ENCODE data around the gene NHLRC4. TPM values are rescaled to one million over a fixed set of nuclear protein-coding genes. Genes with fewer than 3 reads are reported as not detected.

Gene NHLRC4
- total RNA-seq (2014; rRNA removed; shearing (Covaris generic); ENCODE audit: low replicate concordance), result 1.2 and 4.0 TPM in 2 replicates

DNA sequence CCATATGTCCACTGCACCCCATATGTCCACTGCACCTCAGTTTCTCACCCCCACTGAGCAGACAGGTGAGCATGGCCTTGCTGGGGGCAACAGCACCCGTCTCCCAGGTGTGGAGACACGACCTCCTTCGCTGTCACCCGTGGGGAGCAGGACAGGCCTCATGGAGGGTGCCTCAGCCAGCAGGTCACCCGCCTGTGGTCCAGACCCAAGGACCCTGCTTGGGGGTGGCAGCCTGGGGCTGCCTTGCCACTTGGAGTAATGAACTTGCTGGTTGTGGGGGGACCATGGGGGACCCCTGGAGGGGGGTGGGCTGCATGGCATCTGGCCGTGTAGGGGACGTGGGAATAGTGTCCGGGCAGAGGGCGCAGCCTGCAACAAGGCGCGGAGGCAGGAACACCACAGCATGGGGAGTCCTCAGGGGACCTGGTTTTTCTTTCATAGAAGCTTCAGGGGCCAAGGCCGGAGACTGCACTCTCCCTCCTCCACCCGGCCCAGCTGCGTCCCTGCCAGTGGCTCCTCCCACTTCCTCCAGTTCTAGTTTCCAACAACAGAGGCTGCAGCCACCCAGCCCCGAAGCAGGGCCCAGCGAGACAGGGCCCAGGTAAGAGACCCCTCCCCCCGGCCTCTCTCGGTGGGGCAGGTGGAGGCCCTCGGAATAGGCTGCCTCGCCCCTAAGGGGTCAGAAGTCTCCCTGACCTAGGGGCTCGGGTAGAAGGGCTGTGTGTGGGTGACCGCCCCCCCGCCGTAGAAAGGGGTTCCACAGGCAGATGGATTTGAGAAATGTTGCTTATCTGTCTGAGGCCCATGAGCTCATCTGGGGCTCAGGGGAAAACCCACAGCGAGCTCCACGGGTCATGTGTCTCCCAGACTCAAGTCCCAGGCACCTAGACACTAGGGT lies at the start of gene NHLRC4:
NHLRC4 (plus strand) TSS at position 531 of the 898 bp plus-strand sequence. CDS start 1,043 bp downstream, outside the sequence.
- no peak for DNase-seq (ENCODE audit: low read depth)
- in situ Hi-C loops (cut with HindIII; ENCODE audit: low pct_unique_long_range_greater_than_20kb, low sequenced_read_pairs), result no loop called here

DNA sequence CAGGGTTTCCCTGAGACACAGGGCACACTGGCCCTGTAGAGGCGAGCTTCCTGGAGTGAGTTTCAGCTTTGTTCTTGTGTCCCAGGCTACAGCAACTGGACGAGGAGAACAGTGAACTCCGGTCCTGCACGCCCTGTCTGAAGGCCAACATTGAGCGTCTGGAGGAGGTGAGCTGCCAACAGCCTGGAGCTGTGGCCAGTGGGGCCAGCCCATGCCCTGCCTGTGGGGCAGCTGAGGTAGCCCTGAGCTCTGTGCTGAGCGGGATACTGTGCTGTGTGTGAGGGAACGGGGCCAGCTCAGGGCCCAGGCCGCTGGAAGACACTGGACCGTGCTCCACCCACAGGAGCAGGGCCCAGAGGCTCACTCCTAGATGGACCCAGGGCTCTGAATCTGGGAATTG lies 47.9 kb upstream of the NHLRC4 start:
- in situ Hi-C loops (cut with HindIII; ENCODE audit: low pct_unique_long_range_greater_than_20kb, low sequenced_read_pairs), result no loop called here
- no peak for DNase-seq (ENCODE audit: low read depth)

DNA sequence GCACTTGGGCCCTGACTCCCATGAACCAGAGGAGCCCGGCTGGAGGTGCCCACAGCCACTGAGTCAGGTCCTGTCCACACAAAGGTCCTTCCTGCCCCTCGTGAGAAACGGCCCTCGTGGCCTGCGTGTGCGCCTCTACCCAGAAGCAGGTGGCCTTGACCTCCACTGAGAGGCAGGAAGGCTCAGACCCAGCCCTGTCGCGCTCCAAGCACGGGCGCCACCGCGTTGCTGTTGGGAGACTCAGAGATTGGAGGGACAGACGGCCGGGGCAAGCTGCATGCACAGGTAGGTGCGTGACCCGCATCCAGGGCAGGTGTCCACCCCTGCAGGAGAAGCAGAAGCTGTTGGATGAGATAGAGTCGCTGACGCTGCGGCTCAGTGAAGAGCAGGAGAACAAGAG lies 47.4 kb upstream of the NHLRC4 start:
- no peak for DNase-seq (ENCODE audit: low read depth)
- in situ Hi-C loops (cut with HindIII; ENCODE audit: low pct_unique_long_range_greater_than_20kb, low sequenced_read_pairs), result no loop called here

GRCh38 chr16:519841-520687 lies 46.7 kb upstream of the NHLRC4 start:
- in situ Hi-C loops (cut with HindIII; ENCODE audit: low pct_unique_long_range_greater_than_20kb, low sequenced_read_pairs), result no loop called here

GRCh38 chr16:520847-521246 lies 46.0 kb upstream of the NHLRC4 start:
- in situ Hi-C loops (cut with HindIII; ENCODE audit: low pct_unique_long_range_greater_than_20kb, low sequenced_read_pairs), result no loop called here
- no peak for DNase-seq (ENCODE audit: low read depth)

More at GRCh38 chr16:519841-520687, 46.7 kb upstream of the NHLRC4 start:
- no peak for DNase-seq (ENCODE audit: low read depth)

- in situ Hi-C loops (cut with HindIII; ENCODE audit: low pct_unique_long_range_greater_than_20kb, low sequenced_read_pairs), result no loop called here
- DNase-seq (ENCODE audit: low read depth), result no peak
Measured at GRCh38 chr16:521381-522210, 45.2 kb upstream of the NHLRC4 start.

- DNase-seq (ENCODE audit: low read depth), result no peak
- in situ Hi-C loops (cut with HindIII; ENCODE audit: low pct_unique_long_range_greater_than_20kb, low sequenced_read_pairs), result no loop called here
Measured at GRCh38 chr16:522320-523096, 44.3 kb upstream of the NHLRC4 start.

DNA sequence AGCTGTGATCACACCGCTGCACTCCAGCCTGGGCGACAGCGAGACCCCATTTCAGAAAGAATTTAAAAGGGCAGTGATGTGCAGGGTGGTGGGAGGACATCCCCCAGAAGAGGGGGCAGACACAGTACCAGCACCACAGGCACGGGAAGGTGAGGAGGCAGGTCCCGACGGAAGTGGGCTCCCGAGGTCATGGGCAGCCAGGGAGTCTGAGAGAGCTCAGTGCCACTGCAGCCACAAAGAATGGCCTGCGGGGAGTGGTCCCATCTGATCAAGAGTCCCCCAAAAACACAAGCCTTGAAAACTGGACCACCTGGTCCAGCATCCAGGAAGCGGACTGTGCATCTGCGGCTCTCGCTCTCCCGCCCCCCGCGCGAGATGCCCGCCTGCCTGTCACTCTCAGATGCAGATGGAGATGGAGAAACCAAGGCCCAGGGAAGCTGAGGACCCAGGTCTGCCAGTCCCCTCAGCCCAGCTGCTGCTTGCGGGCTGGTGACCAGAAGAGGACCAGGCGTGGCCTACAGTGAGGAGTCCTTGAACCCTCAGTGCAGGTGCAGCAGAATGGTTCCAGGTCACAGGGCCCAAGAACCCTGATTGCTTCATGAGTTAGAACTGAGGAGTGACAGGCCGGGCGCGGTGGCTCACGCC lies 43.6 kb upstream of the NHLRC4 start:
- in situ Hi-C loops (cut with HindIII; ENCODE audit: low pct_unique_long_range_greater_than_20kb, low sequenced_read_pairs), result no loop called here

DNA sequence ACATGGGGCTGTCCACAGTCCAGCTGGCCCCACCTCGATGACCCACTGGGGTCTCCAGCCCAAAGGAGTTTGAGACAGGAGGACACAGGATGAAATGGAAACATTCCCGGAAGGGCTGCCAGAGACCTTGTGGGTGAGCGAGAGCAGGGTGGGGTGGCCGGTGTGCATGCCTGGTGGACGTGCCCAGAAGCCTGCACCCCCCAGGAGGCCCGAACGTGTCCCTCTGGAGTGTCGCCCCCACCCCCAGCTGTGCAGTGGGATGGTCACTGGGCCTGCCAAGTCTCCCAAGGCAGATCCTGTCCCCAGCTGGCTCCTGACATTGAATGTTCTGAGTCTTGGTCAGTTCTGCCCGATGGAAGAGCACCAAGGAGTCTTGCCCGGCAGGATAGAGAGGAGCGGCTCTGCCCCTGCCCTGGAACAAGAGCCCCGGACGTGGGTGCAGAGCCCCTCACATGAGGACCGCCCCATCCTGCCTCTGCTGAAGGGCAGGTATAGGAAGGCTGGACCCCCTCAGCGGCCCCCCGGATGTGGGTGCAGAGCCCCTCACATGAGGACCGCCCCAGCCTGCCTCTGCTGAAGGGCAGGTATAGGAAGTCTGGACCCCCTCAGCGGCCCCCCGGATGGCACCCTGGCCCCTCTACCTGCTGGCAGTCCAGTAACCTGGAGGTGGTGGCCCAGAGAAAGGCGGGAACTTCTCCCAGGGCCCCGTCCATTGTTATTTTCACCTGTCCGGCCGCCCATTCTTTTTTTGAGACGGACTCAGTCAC lies 42.3 kb upstream of the NHLRC4 start:
- in situ Hi-C loops (cut with HindIII; ENCODE audit: low pct_unique_long_range_greater_than_20kb, low sequenced_read_pairs), result no loop called here

More for the DNA sequence above, 43.6 kb upstream of the NHLRC4 start:
- DNase-seq (ENCODE audit: low read depth), result no peak

DNA sequence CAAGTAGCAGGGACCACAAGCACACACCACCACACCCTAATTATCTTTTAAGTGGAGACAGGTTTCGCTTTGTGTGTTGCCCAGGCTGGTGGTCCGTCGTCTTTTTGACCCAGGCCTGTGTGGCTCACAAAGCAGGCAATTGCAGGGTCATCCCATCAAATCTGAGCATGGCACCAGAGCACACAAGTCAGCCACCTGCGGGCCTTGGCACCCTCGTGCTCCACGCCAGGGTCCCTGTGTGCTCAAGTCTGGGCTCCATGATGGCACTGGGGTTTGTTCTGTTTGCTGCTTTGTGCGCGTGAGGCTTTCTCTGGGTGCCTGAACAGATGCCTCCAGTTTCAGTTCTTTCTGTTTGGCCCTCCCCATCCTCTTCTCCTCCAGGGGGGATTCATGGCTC lies 41.7 kb upstream of the NHLRC4 start:
- no peak for DNase-seq (ENCODE audit: low read depth)
- in situ Hi-C loops (cut with HindIII; ENCODE audit: low pct_unique_long_range_greater_than_20kb, low sequenced_read_pairs), result no loop called here

More for the DNA sequence above, 42.3 kb upstream of the NHLRC4 start:
- no peak for DNase-seq (ENCODE audit: low read depth)

DNA sequence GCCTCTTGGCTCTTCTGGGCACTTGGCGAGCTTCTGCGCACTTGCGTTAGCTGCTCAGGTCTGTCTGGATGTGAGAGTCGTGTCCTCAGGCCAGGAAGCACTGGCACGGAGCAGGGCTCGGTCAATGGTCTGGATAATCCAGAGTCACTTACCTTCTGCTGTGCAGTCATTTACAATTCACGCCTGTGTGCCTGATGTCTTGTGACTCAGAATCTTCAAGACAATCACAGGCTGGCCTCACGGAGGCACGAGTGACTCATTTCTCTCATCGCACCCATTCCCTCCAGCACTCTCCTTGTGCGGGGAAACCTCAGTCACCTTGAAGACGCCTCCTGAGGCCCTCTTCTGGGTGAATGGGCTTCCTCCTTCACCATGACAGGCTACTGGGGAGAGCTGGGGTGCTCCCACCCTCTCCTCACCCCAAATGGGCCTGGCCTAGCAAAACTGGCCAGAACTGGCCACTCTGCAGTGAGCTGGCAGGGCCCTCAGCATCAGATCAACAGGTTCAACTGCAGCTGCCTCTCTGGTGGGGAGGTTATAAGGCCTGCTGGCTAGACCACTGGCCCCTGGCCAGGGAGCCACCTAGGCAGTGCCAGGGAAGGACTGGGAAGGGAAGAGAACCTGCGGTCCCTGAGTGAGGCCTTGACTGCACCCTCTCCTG lies 41.2 kb upstream of the NHLRC4 start:
- DNase-seq (ENCODE audit: low read depth), result peak; percentile 97
- in situ Hi-C loops (cut with HindIII; ENCODE audit: low pct_unique_long_range_greater_than_20kb, low sequenced_read_pairs), result no loop called here

DNA sequence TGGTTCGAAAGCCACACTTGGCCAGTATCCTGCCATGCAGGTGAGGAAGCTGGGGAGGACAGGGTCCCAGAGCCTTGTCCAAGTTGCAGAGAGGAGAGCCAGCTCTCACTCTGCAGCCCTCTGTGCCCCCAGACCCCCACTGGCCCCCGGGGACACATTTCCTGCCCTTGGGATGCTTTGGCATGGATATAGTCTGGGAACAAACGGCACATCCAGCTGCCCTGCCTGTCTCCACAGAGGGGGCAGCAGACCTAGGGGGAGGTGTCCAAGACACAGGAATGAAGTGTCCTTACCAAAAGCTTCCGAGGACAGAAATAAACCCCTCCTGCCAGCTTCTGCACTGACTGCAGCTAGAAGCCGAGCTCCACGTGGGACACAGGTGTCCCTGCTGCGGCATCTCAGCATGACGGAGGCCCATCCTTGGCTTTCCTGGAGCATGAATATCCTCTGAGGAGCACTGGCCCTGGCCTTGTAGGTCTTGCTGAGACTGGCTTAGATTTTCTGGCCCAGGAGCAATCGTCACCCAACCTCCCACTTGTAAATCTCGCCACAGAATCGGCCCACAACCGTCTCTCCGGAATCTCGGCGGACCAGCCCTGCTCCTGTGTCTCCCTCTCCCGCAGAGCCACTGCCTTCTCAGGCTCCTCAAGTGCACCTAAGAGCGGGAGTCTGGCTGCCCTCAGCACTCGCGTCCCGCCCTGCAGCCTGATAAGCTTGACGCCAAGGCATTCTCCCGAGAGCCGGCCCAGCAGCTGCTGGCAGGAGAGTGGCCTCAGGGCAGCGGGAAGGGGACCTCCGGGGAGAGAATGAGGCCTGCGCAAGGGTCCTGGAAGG lies 40.4 kb upstream of the NHLRC4 start:
- peak; percentile 35 for DNase-seq (ENCODE audit: low read depth)
- in situ Hi-C loops (cut with HindIII; ENCODE audit: low pct_unique_long_range_greater_than_20kb, low sequenced_read_pairs), result no loop called here

DNA sequence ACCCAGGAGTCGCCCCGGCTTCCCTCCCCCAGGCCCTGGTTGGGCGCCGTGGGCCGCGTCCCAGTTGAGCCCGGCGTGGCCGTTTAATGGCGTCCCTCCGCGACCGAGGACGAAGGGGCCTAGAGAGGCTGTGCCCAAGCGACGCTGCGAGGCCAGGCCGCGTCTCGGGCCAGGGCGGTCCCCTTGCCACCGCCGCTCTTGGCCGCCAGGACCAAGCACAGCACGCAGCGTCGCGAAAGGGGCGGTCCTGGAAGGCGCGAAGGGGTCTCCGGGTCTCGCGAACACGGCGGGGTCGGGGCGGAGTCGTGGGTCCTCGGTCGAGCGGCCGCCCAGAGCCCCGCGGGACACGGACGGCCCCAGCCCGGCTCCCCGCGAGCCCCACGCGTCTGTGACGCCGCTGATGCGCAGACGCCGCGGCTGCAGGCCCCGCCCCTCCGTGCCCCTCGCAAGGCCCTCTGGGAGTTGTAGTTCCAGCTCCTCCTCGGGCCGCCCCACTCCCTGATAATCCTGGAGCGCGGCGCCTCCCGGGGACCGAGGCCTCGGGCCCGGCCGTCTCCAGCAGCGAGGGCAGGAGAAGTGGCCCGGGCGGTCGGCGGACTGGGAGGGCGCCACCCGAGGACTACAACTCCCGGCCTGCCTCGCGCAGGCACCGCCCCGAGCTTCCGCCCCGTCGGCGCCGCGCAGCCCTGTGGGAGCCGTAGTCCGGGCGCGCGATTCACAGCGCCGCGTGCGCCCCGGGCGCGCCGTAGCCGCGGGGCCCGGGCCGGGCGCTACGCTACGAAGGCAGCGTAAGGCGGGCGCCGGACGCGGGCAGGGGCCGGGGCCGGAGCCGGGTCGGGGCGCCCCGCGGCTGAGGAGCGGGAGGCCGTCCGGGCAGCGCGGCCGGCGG lies 39.5 kb upstream of the NHLRC4 start, which contains the start of gene CAPN15:
CAPN15 (plus strand) TSS at position 698 of the 889 bp plus-strand sequence. CDS start 19,127 bp downstream, outside the sequence.
- in situ Hi-C loops (cut with HindIII; ENCODE audit: low pct_unique_long_range_greater_than_20kb, low sequenced_read_pairs), result no loop called here
- DNase-seq (ENCODE audit: low read depth), result peak; percentile 96

Measured in Caki2 (cell line).